Upper lobe of left lung (tissue), 4 donors: ENCODE measurements around the gene RSRC1.

Experiments used
- CTCF ChIP-seq, 6 experiments: fragments of 450-650 bp in 4 of 6; fragments of 200-600 bp in 2 of 6; sonication (generic) in 2 of 6; IDR thresholded peaks; one replicate each; pipeline ENCODE4 v1.5.1; 2016 to 2019; ENCODE audit warnings: antibody characterized with exemption in 6 of 6
- POLR2AphosphoS5 ChIP-seq, 2 donors: sonication (generic); formaldehyde crosslinking; IDR thresholded peaks; one replicate each; pipeline ENCODE4 v1.5.1; 2017; ENCODE audit warnings: antibody characterized with exemption in 2 of 2

DNA sequence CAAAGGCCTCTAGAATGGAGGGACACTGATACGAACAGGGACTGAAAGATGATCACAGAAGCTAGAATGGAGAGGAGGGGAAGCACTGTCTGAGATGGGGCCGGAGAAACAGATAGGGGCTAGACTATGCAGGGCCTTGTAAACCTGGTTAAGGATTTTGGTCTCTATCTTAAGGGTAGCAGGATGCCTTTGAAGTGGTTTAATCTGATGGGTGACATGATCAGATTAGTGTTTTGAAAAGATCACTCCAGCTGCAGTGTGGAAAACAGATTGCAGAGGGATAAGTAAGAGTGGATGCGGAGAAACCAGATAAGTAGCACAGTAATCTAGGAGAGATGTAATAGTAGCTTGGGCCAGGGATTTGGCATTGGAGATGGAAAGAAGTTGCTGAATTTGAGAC is 108.1 kb downstream of the RSRC1 start:
- TF ChIP-seq POLR2AphosphoS5 (IDR thresholded peaks at IDR 0.05) (no peak), CTCF (IDR thresholded peaks at IDR 0.05) (no peak)
